ENCODE data around the gene TWIST2.

The TWIST2 gene

GRCh38 chr2:238803996-238804870 lies 43.7 kb upstream of the TWIST2 start:
- TF ChIP-seq EP300 (IDR thresholded peaks at IDR 0.05; ENCODE audit: borderline replicate concordance): no peak
- no peak for TF ChIP-seq FOXM1 (IDR thresholded peaks at IDR 0.05; ENCODE audit: borderline replicate concordance, low read depth)
- no peak for TF ChIP-seq ZBTB7A (IDR thresholded peaks at IDR 0.05; ENCODE audit: low read depth)
- TF ChIP-seq TAF1 (IDR thresholded peaks at IDR 0.05; ENCODE audit: low read depth): no peak
- TF ChIP-seq REST (IDR thresholded peaks at IDR 0.05; ENCODE audit: low read depth): no peak
- no peak for TF ChIP-seq CEBPB (IDR thresholded peaks at IDR 0.05)
- no peak for TF ChIP-seq TEAD4 (IDR thresholded peaks at IDR 0.05)
- TF ChIP-seq USF1 (IDR thresholded peaks at IDR 0.05): no peak
- no peak for TF ChIP-seq YY1 (IDR thresholded peaks at IDR 0.05; ENCODE audit: low read depth)
- no peak for TF ChIP-seq NFIC (IDR thresholded peaks at IDR 0.05)

- no peak for TF ChIP-seq NFIC (IDR thresholded peaks at IDR 0.05)
- no peak for TF ChIP-seq MAX (IDR thresholded peaks at IDR 0.05)
- no peak for TF ChIP-seq FOXM1 (IDR thresholded peaks at IDR 0.05; ENCODE audit: borderline replicate concordance, low read depth)
- TF ChIP-seq RAD21 (IDR thresholded peaks at IDR 0.05; ENCODE audit: low read depth): no peak
- no peak for TF ChIP-seq CEBPB (IDR thresholded peaks at IDR 0.05)
- TF ChIP-seq YY1 (IDR thresholded peaks at IDR 0.05; ENCODE audit: low read depth): no peak
- no peak for TF ChIP-seq EP300 (IDR thresholded peaks at IDR 0.05; ENCODE audit: borderline replicate concordance)
- TF ChIP-seq ZBTB7A (IDR thresholded peaks at IDR 0.05; ENCODE audit: low read depth): no peak
- TF ChIP-seq CREB1 (IDR thresholded peaks at IDR 0.05; ENCODE audit: low read depth): no peak
- TF ChIP-seq REST (IDR thresholded peaks at IDR 0.05; ENCODE audit: low read depth): no peak
These were observed 39.1 kb upstream of the TWIST2 start for GRCh38 chr2:238808761-238809160.

- no peak for TF ChIP-seq YY1 (IDR thresholded peaks at IDR 0.05; ENCODE audit: low read depth)
- TF ChIP-seq TEAD4 (IDR thresholded peaks at IDR 0.05): no peak
- TF ChIP-seq MAX (IDR thresholded peaks at IDR 0.05): no peak
- TF ChIP-seq REST (IDR thresholded peaks at IDR 0.05; ENCODE audit: low read depth): no peak
- no peak for TF ChIP-seq EP300 (IDR thresholded peaks at IDR 0.05; ENCODE audit: borderline replicate concordance)
These were observed 37.6 kb upstream of the TWIST2 start for GRCh38 chr2:238810321-238810720.

- TF ChIP-seq FOXM1 (IDR thresholded peaks at IDR 0.05; ENCODE audit: borderline replicate concordance, low read depth): no peak
- TF ChIP-seq TAF1 (IDR thresholded peaks at IDR 0.05; ENCODE audit: low read depth): no peak
- TF ChIP-seq NFIC (IDR thresholded peaks at IDR 0.05): no peak
- no peak for TF ChIP-seq ZBTB7A (IDR thresholded peaks at IDR 0.05; ENCODE audit: low read depth)
- TF ChIP-seq YY1 (IDR thresholded peaks at IDR 0.05; ENCODE audit: low read depth): no peak
- no peak for TF ChIP-seq RAD21 (IDR thresholded peaks at IDR 0.05; ENCODE audit: low read depth)
- no peak for TF ChIP-seq CEBPB (IDR thresholded peaks at IDR 0.05)
- TF ChIP-seq MAX (IDR thresholded peaks at IDR 0.05): no peak
- TF ChIP-seq TEAD4 (IDR thresholded peaks at IDR 0.05): no peak
- TF ChIP-seq REST (IDR thresholded peaks at IDR 0.05; ENCODE audit: low read depth): no peak
- TF ChIP-seq TCF12 (IDR thresholded peaks at IDR 0.05; ENCODE audit: low read depth): no peak
These were observed 36.6 kb upstream of the TWIST2 start for GRCh38 chr2:238811293-238811692.
